Liver (tissue), 3 donors: ENCODE results near the gene DDX39A.

Experiments used
- CTCF ChIP-seq: fragments of 150-350 bp; IDR thresholded peaks from 2 replicates; pipeline ENCODE4 v1.5.1; 2017; ENCODE audit warnings: improper control_type of control experiment, low read depth, low read length; ENCODE audit not compliant: missing input control
- FOXA1 ChIP-seq: IDR thresholded peaks from 2 replicates; pipeline ENCODE4 v1.6.1; 2016; ENCODE audit warnings: antibody characterized with exemption
- GABPA ChIP-seq, 2 donors: IDR thresholded peaks in 1 of 2; conservative IDR thresholded peaks in 1 of 2; 2 replicates each; pipeline ENCODE4 v1.6.1; 2016; ENCODE audit warnings: antibody characterized with exemption in 2 of 2, mild to moderate bottlenecking in 1 of 2, moderate library complexity in 1 of 2
- HNF4A ChIP-seq, 2 donors: conservative IDR thresholded peaks; 2 replicates each; pipeline ENCODE4 v1.6.1; 2016; ENCODE audit warnings: antibody characterized with exemption in 2 of 2, mild to moderate bottlenecking in 2 of 2
- JUND ChIP-seq, 2 donors: IDR thresholded peaks; 2 replicates each; pipeline ENCODE4 v1.6.1; 2016; ENCODE audit warnings: antibody characterized with exemption in 2 of 2
- MAX ChIP-seq: IDR thresholded peaks from 2 replicates; pipeline ENCODE4 v1.6.1; 2016; ENCODE audit warnings: antibody characterized with exemption
- SP1 ChIP-seq: IDR thresholded peaks from 2 replicates; pipeline ENCODE4 v1.6.1; 2018; ENCODE audit warnings: antibody characterized with exemption, mild to moderate bottlenecking
- TAF1 ChIP-seq: conservative IDR thresholded peaks from 2 replicates; pipeline ENCODE4 v1.6.1; 2016; ENCODE audit warnings: antibody characterized with exemption, mild to moderate bottlenecking
- YY1 ChIP-seq: IDR thresholded peaks from 2 replicates; pipeline ENCODE4 v1.6.1; 2016; ENCODE audit warnings: antibody characterized with exemption, mild to moderate bottlenecking
- TF ChIP-seq, protein P1 (sequence below): IDR thresholded peaks from 2 replicates; pipeline ENCODE4 v1.6.1; 2016; ENCODE audit warnings: antibody characterized with exemption, mild to moderate bottlenecking
- donor health status: healthy.
- donor health status: healthy.

DNA sequence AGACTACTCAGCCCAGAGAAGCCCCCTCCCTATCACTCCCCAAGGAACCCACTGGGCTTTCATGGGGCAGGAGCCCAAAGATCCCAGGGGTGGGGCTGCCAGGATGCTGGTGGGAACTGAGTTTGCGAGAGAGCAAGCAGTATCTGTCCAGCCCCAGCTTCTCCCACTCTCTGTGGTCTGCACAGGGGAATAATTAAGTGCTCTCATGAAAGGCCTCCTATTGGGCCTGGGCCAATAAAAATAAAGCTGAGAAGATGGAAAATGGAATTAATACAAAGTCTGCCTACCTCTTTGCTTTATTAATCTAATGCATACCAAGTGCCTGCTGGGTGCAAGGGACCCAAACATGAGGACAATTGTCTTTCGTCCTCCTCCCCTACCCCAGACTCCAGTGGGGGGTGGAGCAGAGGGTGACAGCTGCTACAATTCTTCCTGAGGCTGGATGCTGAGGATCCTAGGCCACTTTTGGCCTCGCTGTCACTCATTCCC is 5.4 kb downstream of the DDX39A start:
- TF ChIP-seq CTCF: no peak
- TF ChIP-seq, protein P1, sequence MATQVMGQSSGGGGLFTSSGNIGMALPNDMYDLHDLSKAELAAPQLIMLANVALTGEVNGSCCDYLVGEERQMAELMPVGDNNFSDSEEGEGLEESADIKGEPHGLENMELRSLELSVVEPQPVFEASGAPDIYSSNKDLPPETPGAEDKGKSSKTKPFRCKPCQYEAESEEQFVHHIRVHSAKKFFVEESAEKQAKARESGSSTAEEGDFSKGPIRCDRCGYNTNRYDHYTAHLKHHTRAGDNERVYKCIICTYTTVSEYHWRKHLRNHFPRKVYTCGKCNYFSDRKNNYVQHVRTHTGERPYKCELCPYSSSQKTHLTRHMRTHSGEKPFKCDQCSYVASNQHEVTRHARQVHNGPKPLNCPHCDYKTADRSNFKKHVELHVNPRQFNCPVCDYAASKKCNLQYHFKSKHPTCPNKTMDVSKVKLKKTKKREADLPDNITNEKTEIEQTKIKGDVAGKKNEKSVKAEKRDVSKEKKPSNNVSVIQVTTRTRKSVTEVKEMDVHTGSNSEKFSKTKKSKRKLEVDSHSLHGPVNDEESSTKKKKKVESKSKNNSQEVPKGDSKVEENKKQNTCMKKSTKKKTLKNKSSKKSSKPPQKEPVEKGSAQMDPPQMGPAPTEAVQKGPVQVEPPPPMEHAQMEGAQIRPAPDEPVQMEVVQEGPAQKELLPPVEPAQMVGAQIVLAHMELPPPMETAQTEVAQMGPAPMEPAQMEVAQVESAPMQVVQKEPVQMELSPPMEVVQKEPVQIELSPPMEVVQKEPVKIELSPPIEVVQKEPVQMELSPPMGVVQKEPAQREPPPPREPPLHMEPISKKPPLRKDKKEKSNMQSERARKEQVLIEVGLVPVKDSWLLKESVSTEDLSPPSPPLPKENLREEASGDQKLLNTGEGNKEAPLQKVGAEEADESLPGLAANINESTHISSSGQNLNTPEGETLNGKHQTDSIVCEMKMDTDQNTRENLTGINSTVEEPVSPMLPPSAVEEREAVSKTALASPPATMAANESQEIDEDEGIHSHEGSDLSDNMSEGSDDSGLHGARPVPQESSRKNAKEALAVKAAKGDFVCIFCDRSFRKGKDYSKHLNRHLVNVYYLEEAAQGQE: no peak
- no peak for TF ChIP-seq SP1
- no peak for TF ChIP-seq FOXA1
- TF ChIP-seq JUND (IDR thresholded peaks at IDR 0.05): no peak
- no peak for TF ChIP-seq TAF1
- TF ChIP-seq HNF4A (conservative IDR thresholded peaks at IDR 0.05): no peak
- TF ChIP-seq MAX: no peak
- TF ChIP-seq GABPA (IDR thresholded peaks at IDR 0.05 in 1 of 2, conservative IDR thresholded peaks at IDR 0.05 in 1 of 2): no peak
- TF ChIP-seq YY1: no peak
